NCI-H1105 (cell line): Measurements from ENCODE around the gene PPIF.

ENCODE experiments used
- DNase-seq: peaks from one replicate; lab custom pipeline; 2025; lab: John Stamatoyannopoulos, UW

The PPIF gene

DNA sequence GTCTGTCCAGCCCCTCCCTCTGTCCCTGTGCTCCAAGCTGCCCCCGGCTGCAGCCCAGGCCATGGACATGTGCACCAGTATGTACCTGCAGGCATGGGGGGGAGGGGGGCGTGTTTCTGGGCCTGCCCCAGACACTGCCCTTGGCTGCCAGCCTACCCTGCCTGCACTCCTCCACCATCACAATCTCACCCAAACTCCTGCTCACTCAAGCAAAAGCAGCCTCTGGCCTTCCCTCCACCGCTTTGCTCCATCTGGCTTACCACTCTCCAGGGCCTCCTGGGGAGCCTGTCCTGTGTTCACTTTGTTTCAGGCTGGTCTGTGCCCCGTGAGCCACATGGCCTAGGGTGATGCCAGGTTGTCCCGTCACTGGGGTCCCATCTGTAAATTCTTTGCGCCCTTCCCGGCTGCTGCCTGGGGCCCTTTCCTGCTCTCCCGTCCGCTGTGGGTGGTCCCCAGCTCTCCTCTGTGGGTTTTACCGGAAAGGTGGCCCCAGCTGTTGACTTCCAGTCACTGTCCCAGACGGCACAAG is 33.3 kb upstream of the PPIF start:
- DNase-seq = no peak

DNA sequence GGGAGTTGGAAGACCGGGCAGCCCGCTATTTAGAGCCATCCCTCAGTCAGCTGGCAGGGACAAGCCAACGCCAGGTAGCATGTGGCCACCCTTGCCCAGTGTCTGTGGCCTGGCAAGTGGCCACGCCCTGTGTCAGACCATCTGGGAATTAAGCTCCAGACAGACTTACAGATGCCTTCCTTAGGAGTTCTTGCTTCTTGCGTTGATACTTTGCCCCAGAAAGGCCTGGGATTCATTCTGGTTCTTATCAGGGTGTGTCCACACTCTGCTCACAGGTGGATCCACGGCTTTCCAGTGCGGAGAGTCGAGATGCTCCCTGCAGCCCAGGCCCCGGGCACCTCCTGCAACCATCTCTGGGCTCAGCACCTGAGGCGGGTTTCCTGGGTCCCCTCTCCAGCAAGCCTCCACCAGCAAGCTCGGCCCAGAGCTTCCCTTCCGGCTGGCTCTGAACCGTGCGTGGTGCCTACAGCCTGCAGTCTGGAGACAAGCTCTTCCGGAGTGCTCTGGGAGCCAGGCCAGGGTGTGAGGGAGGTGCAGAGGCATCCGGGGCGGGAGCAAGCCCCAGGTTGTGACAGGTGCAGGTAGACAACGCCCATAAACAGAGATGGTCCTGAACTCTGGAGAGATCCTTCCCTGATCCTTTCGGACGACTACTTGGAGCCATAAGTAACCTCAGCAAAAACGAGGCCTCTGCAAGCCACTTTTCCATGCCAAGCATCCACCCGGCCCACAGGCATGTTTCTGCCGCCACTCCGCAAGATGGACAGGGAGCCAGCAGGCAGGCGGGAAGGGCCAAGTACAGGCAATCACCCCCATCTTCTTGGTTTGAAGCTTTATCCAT is 32.3 kb upstream of the PPIF start:
- no peak for DNase-seq

DNA sequence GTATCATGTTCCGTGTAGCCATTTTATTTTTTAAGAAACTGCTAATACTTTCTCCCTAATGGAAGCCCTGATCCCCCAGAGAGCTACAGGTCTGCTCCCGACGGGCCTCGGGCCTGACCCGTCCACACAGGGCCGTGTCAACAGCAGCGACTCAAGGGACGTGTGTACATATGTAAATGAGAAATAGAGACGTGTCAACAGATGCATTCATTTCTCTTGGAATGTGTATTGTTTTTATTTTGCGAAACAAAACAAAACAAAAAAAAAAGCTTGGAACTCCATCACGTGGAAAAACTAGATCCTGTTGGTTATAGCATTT is 31.7 kb upstream of the PPIF start:
- no peak for DNase-seq

GRCh38 chr10:79316671-79317431 is 30.4 kb upstream of the PPIF start:
- no peak for DNase-seq

DNA sequence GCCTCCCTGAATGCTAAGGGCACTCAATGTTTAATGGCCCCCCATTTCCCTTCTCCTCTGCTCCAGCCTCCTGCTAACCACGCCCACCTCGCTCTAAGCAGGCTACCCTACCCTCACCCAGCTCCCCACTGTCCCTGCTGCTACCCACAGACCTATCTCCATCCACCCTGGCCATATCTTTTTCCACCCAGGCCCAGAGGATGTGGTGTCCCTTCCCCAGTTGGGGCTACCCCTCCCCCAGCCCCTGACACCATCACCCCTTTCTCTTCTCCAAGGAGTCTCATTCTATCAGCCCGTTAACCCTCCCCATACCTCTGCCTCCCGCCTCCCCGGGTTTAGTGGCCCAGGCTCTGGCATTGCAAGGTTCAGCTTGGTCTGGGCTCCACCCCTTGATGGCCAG is 28.9 kb upstream of the PPIF start:
- DNase-seq = no peak

- DNase-seq = no peak
These were observed 28.0 kb upstream of the PPIF start for GRCh38 chr10:79319115-79319771.

GRCh38 chr10:79320316-79320715 is 27.0 kb upstream of the PPIF start:
- DNase-seq = no peak

DNA sequence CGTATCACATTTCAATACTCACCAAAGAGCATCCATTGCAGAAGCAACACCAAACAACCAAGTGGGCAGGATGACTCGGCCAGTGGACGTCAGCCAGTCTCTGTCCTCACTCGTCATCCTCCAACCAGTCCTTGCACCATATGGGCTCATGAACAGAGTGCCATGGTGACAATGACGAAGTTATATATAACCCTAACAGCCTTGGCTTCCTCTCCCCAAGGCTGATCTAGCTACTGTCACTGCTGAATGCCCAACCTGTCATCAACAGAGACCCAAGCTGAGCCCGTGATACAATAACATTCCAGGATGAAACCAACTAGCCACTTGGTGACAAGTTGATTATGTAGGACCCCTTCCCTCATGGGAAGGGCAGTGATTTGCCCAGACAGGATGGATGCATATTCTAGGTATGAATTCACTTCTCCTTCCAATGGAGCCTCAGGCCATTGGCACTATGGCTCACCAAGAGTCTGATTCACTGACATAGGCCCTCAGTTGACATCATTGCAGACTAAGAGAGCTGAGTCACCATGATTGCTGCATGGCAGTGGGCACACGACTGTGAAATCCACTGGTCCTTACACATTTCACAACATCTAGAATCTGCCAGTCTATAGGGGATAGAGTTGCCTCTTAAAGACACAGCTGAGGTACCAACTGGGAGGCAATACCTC is 26.3 kb upstream of the PPIF start:
- DNase-seq = no peak

GRCh38 chr10:79321494-79321882 is 25.8 kb upstream of the PPIF start:
- DNase-seq = no peak

GRCh38 chr10:79321951-79322350 is 25.3 kb upstream of the PPIF start:
- DNase-seq = no peak

DNA sequence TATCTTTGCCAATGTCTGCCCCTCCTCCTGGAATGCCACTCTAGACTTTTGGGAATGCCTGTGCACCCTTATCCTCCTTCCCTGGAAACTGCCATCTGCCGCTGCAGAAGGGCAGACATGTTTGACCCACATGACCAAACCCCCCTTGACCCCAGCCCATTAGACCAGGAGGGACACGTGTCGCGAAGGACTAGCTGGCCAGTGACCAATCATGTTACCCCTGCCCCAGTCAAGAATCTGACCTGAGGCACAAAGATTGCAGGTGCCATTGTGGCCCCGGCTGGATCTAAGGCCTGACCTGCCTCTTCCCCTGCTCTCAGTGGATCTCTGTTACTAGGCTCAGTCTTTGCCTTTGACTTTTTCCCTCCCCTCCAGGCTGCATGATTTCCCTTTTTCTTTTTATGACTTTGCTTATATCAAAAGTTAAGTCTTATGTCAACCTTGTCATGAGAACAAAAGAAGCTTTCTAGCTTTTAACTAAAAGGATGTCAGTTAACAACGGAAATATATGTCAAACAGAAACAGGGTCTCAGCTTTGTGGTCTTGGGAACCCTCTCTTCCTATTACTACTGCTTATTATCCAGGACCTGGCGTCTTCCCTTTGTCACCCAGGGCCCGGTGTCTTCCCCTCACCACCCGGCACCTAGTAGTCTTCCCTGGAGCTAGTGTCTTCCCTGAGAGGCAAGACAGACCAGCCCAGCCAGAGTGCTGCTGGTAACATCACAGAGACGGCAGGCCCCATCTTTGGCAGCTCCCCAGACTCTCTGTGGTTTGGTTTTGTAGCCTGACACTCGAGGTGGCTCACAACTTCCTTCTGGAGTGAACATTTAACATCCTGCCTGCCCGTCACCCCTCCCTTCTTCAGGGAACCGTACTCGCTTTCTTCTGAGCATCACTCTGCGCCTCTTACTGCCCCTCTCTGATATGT is 24.4 kb upstream of the PPIF start:
- no peak for DNase-seq

GRCh38 chr10:79323602-79324001 is 23.7 kb upstream of the PPIF start:
- no peak for DNase-seq

- no peak for DNase-seq
These were observed 23.1 kb upstream of the PPIF start for GRCh38 chr10:79324032-79324695.

DNA sequence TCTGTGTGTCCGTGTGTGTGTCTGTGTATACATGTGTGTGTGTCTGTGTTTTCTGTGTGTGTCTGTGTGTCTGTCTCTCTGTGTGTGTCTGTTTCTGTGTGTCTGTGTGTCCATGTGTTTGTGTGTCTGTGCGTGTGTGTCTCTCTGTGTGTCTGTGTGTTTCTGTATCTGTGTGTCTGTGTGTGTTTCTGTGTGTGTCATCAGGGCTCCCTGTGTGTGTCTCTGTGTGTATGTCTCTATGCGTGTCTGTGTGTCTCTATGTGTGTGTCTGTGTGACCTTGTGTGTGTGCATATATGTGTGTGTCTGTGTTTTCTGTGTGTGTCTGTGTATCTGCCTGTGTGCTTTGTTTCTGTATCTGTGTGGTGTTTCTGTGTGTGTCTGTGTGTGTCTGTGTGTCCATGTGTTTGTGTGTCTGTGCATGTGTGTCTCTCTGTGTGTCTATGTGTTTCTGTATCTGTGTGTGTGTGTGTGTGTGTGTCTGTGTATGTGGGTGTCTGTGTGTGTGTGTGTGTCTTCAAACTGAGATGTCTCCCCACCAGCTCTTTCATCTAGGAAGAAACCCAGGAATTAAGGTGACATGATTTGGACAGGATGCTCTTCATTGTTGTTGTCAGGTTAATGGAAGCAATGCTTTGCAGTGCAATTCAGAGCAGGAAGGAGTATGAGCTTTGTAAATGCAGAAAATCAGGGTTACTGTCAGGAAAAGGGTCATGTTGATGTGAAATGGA is 20.7 kb upstream of the PPIF start:
- no peak for DNase-seq

GRCh38 chr10:79327090-79327457 is 20.2 kb upstream of the PPIF start:
- no peak for DNase-seq

DNA sequence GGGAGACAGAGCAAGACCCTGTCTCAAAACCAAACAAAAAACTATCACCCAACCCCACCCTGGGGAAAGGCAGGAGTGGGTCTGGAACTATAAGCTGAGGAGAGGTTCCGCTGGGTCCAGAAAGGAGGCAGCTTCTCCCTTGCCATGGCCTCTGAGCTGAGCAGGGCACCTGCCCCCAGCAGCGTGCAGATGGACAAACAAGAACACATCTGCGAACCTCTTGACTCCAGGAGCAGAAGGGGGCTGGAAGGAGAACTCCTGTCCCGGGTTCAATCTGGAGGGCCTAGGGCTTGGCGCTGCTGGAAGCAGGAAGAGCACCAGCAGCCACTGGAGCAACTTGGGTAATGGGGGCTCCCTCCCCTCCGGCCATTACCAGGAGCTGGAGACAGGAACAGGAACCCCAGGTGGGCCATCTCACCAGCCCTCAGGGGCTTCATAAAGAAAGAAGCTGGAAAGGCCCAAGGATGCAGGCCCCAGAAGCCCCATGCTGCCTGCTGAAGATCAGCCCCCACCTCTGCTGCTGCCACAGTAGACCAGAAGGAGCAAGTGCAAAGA is 19.0 kb upstream of the PPIF start:
- DNase-seq = no peak

GRCh38 chr10:79328737-79329504 is 18.3 kb upstream of the PPIF start:
- no peak for DNase-seq

GRCh38 chr10:79329529-79329928 is 17.7 kb upstream of the PPIF start:
- no peak for DNase-seq

- DNase-seq = no peak
These were observed 16.0 kb upstream of the PPIF start for GRCh38 chr10:79331226-79331625.
